ENCODE results near the gene KCNG2.

The KCNG2 gene

GRCh38 chr18:79800371-79801180 is 2.8 kb downstream of the KCNG2 start:
- no peak for DNase-seq

GRCh38 chr18:79801217-79801616 is 3.5 kb downstream of the KCNG2 start:
- no peak for DNase-seq

- no peak for DNase-seq
Measured at GRCh38 chr18:79801641-79802040, 3.9 kb downstream of the KCNG2 start.

GRCh38 chr18:79802298-79802697 is 4.6 kb downstream of the KCNG2 start:
- no peak for DNase-seq

- DNase-seq = no peak
Measured at GRCh38 chr18:79803611-79804051, 5.9 kb downstream of the KCNG2 start.

DNA sequence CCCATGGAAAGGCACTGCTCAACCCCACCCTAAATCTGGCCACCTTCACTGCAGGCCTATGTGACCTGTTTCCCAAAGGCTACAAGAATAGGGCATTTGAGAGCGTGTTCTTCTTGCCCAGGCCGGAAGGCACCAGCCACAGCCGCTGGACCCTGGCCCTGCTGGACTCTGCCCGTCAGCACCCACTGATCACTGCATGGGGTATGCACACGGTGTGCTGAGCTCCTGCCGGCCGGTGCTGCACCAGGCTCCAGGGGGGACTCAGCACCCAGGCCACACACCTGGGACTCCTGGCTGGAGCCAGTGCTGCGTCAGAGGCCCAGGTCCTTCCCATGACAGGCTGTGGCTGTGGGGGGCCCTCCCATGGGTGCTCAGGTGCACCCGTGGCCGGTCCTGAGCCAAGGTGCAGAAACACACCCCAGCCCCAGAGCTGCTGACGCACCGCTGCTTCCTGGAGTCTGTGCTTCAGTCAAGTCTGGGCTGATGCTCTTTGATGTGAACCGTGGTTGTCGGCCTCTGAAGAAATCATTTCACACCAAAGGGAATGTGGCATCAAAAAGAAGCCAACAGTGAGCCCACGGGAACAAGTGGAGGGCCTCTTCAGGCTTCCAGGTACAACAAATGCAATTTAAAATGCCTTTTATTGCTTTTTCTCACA is 6.5 kb downstream of the KCNG2 start:
- DNase-seq = no peak

DNA sequence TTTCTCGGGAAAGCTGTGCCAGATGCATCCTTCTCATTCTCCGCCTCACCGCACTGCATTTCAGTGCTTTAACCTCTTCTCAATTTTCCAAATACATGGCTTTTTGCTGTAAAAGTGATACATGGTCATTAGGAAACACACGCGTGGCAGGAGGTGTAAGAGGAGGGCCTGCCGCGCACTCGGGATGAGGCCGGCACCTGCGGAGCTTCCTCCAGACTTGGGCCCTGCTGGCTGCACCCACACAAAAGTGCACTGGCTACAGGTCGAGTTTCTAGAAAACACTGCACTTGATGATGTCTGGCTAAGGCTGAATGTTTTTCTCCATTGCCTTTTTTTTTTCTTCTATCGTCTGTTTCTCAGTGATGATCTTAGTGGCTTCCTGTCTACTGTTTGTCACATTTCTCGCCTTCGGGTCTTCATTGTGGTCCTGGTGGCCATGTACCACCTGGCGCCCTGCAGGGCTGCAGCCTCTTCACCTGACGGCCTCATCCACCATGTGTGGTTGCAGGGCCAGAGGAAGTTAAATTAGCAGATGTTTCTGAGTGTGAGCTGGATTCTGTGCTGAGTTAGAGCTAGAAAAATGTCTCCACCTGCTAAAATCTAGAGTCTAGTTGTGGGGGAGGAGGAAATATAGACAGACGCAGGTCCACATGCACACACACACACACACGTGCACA is 7.6 kb downstream of the KCNG2 start:
- DNase-seq = no peak

DNA sequence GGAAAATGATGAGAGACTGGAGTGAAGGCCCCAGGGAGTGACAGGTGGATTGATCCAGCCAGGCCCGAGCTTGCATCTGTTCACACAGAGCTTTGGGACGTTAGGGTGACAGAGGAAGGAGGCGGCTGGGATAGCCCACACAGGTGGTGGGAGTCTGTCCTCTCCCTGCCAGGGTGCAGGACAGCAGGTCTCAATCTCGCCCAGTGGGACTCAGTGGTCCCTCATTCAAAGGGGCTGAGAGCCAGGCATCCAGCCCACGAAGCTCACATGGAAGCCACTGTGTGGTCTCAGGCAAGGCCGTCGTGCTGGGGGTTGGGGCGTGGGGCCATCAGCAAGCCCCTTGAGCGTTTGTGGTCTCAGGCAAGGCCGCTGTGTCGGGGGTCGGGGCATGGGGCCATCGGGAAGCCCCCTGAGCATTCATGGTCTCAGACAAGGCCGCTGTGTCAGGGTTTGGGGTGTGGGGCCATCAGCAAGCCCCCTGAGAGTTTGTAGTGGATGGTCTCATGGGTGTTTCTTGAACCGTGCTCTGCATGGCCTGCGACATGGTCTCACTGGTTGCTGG is 8.3 kb downstream of the KCNG2 start:
- DNase-seq = no peak

GRCh38 chr18:79806976-79807841 is 9.5 kb downstream of the KCNG2 start:
- no peak for DNase-seq

- no peak for DNase-seq
Measured at GRCh38 chr18:79809482-79810192, 11.9 kb downstream of the KCNG2 start.

DNA sequence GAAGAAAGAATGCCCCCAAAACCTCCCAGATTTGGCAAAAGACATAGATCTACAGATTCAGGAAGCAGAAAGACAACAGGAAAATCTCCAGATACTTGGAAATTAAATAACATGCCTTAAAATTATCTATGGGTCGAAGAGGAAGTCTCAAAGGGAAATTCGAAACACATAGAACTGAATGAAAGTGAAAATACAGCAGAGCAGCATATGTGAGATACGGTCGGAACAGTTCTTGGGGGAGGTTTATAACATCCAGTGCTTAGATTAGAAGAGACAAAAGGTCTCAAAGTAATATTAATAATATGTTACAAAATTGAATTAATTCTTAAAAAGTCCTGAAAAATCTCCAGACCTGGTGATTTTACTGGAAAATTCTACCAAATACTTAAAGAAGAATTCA is 14.3 kb downstream of the KCNG2 start:
- DNase-seq = no peak

DNA sequence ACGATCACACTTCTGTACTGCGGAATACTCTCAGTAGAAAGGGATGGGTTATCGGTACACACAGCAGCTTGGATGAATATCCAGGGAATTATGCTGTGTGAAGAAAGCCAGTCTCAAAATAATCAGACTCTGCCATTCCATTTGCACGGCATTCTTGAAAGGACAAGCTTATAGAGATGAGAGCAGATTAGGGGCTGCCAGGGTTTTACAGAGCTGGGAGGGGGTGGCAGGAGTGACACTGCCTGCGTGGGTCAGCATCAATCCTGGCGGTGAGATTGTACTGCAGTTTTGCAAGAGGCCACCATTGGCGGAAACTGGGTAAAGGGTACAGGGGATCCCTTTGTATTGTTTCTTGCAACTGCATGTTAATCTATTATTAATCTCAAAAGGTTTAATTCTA is 16.6 kb downstream of the KCNG2 start:
- DNase-seq = no peak

DNA sequence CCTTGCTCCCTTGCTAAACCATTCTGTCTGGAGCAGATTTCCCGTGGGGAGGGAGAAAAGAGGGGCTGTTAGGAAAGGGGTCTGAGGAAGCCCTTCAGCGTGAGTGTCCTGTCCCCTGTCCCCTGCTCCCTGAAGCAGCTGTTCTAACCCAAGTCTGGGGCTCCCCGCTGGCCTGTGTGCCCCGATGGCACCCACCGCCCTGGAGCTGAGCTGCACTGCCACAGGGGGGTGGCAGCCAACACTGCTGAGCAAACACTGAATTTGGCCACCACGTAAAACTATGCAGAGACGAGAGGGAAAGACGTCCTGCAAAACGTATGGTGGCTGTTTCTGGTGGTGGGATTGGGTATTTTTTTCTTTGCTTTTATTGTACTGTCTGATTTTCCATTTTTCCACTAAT is 17.9 kb downstream of the KCNG2 start:
- DNase-seq = peak in 1 of 2 experiments; percentile 4

DNA sequence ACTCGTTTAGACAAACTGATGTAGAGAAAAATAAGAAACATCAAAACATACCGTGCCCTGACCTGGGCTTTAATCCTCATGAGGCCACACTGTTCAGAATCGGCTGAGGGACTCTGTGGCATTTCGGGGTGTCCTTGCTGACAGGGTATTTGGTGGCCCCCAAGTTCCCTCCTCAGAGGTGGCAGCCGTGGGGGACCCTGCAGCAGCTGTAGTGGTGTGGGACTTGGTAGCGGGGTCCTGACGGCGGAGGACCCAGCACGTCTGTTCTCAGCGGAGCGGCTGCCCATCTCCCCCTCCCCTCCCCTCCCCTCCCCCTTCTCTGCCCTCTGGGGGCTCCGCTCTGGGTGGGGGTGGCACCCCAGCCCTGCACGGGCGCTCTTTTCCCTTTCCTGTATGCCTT is 18.4 kb downstream of the KCNG2 start:
- peak in 1 of 2 experiments; percentile 11 for DNase-seq

GRCh38 chr18:79816981-79817606 is 19.4 kb downstream of the KCNG2 start:
- DNase-seq = no peak

- no peak for DNase-seq
Measured at GRCh38 chr18:79817607-79817998, 19.9 kb downstream of the KCNG2 start.

GRCh38 chr18:79818036-79818435 is 20.3 kb downstream of the KCNG2 start:
- no peak for DNase-seq

DNA sequence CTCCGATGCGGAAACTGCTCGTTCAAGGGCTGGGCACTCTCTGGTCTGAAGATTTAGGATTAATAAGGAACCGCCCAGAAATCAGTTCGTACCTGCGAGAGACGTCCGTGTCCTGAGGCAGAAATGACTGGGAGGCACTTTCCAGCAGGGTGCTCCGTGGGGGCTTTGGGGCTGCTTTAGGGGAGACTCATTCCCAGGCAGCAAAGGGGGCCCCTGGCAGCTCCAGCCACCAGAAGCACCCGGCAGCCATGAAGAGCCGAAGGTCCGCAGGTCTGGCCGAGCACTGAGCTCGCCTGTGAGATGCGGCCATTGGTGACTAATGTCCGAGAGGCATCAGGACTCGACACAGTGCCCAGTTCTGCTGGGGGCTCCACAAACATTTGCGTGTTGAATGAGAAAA is 20.9 kb downstream of the KCNG2 start:
- DNase-seq = peak in 1 of 2 experiments; percentile 13

- DNase-seq = peak in 1 of 2 experiments; percentile 6
Measured at GRCh38 chr18:79819064-79819967, 21.6 kb downstream of the KCNG2 start.

GRCh38 chr18:79819968-79820351 is 22.2 kb downstream of the KCNG2 start:
- peak in 1 of 2 experiments; percentile 8 for DNase-seq
